Femur (tissue), 1 donor: ENCODE measurements around the gene VPS13C.
A peak's percentile ranks its signal among the peaks of the same experiment; 100 is the strongest.

Source experiments
- DNase-seq: peaks from one replicate; pipeline ENCODE4 v3.0.0-alpha.2; 2017

The VPS13C gene

GRCh38 chr15:62060113-62060895 is at the start of gene VPS13C:
Gene VPS13C (minus strand): TSS chr15:62060447. CDS start chr15:62060374, 73 bp downstream.
- peak; percentile 95 for DNase-seq

GRCh38 chr15:62109437-62109836 is 49.2 kb upstream of the VPS13C start:
- DNase-seq, result no peak

- no peak for DNase-seq
Observed at GRCh38 chr15:62108411-62108810, 48.2 kb upstream of the VPS13C start.

- no peak for DNase-seq
Observed at GRCh38 chr15:62107571-62108121, 47.4 kb upstream of the VPS13C start.

GRCh38 chr15:62106096-62106495 is 45.8 kb upstream of the VPS13C start:
- no peak for DNase-seq

GRCh38 chr15:62105266-62105665 is 45.0 kb upstream of the VPS13C start:
- DNase-seq, result no peak

- DNase-seq, result no peak
Observed at GRCh38 chr15:62104846-62105245, 44.6 kb upstream of the VPS13C start.

GRCh38 chr15:62104401-62104800 is 44.2 kb upstream of the VPS13C start:
- peak; percentile 45 for DNase-seq

GRCh38 chr15:62103431-62103830 is 43.2 kb upstream of the VPS13C start:
- DNase-seq, result no peak

- DNase-seq, result no peak
Observed at GRCh38 chr15:62099094-62099601, 38.9 kb upstream of the VPS13C start.

- no peak for DNase-seq
Observed at GRCh38 chr15:62094388-62094787, 34.1 kb upstream of the VPS13C start.

- DNase-seq, result no peak
Observed at GRCh38 chr15:62093809-62094208, 33.6 kb upstream of the VPS13C start.

GRCh38 chr15:62090988-62091387 is 30.7 kb upstream of the VPS13C start:
- DNase-seq, result no peak

- no peak for DNase-seq
Observed at GRCh38 chr15:62089616-62090015, 29.4 kb upstream of the VPS13C start.

- DNase-seq, result no peak
Observed at GRCh38 chr15:62088353-62088693, 28.1 kb upstream of the VPS13C start.

- peak; percentile 45 for DNase-seq
Observed at GRCh38 chr15:62087671-62088352, 27.6 kb upstream of the VPS13C start.

- no peak for DNase-seq
Observed at GRCh38 chr15:62085740-62086139, 25.5 kb upstream of the VPS13C start.

GRCh38 chr15:62083194-62084154 is 23.2 kb upstream of the VPS13C start:
- no peak for DNase-seq

- no peak for DNase-seq
Observed at GRCh38 chr15:62079594-62079993, 19.3 kb upstream of the VPS13C start.

GRCh38 chr15:62075595-62076277 is 15.5 kb upstream of the VPS13C start:
- DNase-seq, result no peak

- DNase-seq, result no peak
Observed at GRCh38 chr15:62071711-62072308, 11.6 kb upstream of the VPS13C start.

GRCh38 chr15:62069551-62069950 is 9.3 kb upstream of the VPS13C start:
- DNase-seq, result no peak
